Osteoblast (primary cell): ENCODE results near the gene CADPS. TPM values are rescaled to one million over a fixed set of nuclear protein-coding genes. Genes with fewer than 3 reads are reported as not detected.

Experiments
- DNase-seq: peaks from one replicate; pipeline ENCODE4 v3.0.0; 2011; ENCODE audit warnings: low spot score, mixed read lengths; ENCODE audit not compliant: insufficient read length; ENCODE audit errors: missing footprints
- H2AFZ ChIP-seq: 2 replicates; pipeline ENCODE4 v1.6.0; 2011; ENCODE audit warnings: mild to moderate bottlenecking, low read length
- H3K27ac ChIP-seq: 2 replicates; pipeline ENCODE4 v1.5.1; 2011; ENCODE audit warnings: mild to moderate bottlenecking, low read depth, low read length, moderate library complexity
- H3K27me3 ChIP-seq: 2 replicates; pipeline ENCODE4 v1.6.0; 2012; ENCODE audit warnings: mild to moderate bottlenecking, control low read depth, inconsistent platforms, low read length, moderate library complexity; ENCODE audit not compliant: insufficient read depth
- H3K36me3 ChIP-seq: 2 replicates; pipeline ENCODE4 v1.5.1; 2011; ENCODE audit warnings: mild to moderate bottlenecking, low read length, control low read depth, moderate library complexity; ENCODE audit not compliant: insufficient read depth
- H3K4me1 ChIP-seq: 2 replicates; pipeline ENCODE4 v1.5.1; 2011; ENCODE audit warnings: mild to moderate bottlenecking, low read length, control low read depth, moderate library complexity; ENCODE audit not compliant: insufficient read depth
- H3K4me2 ChIP-seq: 2 replicates; pipeline ENCODE4 v1.6.0; 2011; ENCODE audit warnings: mild to moderate bottlenecking, low read length; ENCODE audit not compliant: insufficient read depth
- H3K4me3 ChIP-seq: fragments of 200-600 bp; sonication (generic); 3 replicates; pipeline ENCODE4 v1.5.1; 2012; ENCODE audit warnings: mild to moderate bottlenecking, low read length, inconsistent platforms; ENCODE audit not compliant: insufficient read depth
- H3K79me2 ChIP-seq: 2 replicates; pipeline ENCODE4 v1.6.0; 2012; ENCODE audit warnings: mild to moderate bottlenecking, low read length, control low read depth, inconsistent platforms; ENCODE audit not compliant: insufficient read depth
- H3K9me3 ChIP-seq: 2 replicates; pipeline ENCODE4 v1.5.1; 2011; ENCODE audit warnings: low read depth, low read length, control low read depth
- H4K20me1 ChIP-seq: 2 replicates; pipeline ENCODE4 v1.6.0; 2012; ENCODE audit warnings: mild to moderate bottlenecking, low read length, control low read depth; ENCODE audit not compliant: insufficient read depth
- total RNA-seq: library from RNA; depleted of rRNA; stranded (reverse); fragments of >200 nt; gene quantifications from 2 replicates; pipeline ENCODE4 v1.2.3, GENCODE V29; 2012
- TF ChIP-seq, protein P1 (sequence below): IDR thresholded peaks from 2 replicates; pipeline ENCODE4 v1.5.1; 2011; ENCODE audit warnings: mild to moderate bottlenecking, low read depth, low read length, moderate library complexity; ENCODE audit errors: extremely low read depth

The CADPS gene
- total RNA-seq, 1 donor, result not detected

DNA sequence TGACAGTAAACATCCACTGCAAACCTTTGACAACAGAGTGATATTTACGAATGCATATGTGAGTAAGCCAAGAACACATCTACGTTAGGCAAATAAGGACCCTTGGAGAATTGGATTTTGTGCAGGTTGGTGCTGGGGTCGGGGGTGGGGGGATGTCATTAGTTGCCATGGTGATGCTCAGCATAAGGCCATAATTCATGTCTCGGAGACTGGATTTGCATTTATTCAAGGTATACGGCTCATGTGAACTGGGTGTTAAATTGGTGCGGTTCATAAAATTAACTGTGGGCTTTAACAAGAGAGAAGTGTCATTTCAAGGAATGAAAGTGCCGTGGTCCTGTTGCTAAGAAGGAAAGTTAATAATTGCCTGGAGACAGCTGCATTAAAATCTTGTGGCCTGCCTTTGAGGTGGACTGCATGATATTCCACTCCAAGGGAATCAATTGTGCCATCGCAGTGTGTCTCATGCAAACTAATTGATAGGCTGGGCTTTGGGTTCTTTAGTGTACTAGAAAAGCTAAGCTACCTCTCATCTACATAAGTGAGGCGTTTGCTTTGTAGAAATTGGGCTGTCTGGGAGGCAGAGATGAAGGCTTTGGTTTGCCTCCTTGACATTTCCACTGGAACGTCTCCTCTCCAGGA lies 273.0 kb downstream of the CADPS start:
- H4K20me1 ChIP-seq, result no peaks in the 10 kb centered on the region
- TF ChIP-seq, protein P1, sequence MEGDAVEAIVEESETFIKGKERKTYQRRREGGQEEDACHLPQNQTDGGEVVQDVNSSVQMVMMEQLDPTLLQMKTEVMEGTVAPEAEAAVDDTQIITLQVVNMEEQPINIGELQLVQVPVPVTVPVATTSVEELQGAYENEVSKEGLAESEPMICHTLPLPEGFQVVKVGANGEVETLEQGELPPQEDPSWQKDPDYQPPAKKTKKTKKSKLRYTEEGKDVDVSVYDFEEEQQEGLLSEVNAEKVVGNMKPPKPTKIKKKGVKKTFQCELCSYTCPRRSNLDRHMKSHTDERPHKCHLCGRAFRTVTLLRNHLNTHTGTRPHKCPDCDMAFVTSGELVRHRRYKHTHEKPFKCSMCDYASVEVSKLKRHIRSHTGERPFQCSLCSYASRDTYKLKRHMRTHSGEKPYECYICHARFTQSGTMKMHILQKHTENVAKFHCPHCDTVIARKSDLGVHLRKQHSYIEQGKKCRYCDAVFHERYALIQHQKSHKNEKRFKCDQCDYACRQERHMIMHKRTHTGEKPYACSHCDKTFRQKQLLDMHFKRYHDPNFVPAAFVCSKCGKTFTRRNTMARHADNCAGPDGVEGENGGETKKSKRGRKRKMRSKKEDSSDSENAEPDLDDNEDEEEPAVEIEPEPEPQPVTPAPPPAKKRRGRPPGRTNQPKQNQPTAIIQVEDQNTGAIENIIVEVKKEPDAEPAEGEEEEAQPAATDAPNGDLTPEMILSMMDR, result no peak

GRCh38 chr3:62601238-62602070 lies 273.8 kb downstream of the CADPS start:
- Histone ChIP-seq H3K27ac (peak overlapping the region; percentile 50), H2AFZ (peak overlapping the region; percentile 46), H3K36me3 (no peaks in the 10 kb centered on the region), H3K9me3 (no peaks in the 10 kb centered on the region), H3K79me2 (no peaks in the 10 kb centered on the region), H4K20me1 (no peaks in the 10 kb centered on the region), H3K4me3 (no peak overlapping the region), H3K27me3 (no peaks in the 10 kb centered on the region), H3K4me2 (no peak overlapping the region), H3K4me1 (peaks cover 53% of the 10 kb centered on the region)
- TF ChIP-seq, protein P1, result no peak
- peak; percentile 79 for DNase-seq

More for the DNA sequence above, 273.0 kb downstream of the CADPS start:
- H3K4me3 ChIP-seq, result no peak overlapping the region
- H3K4me1 ChIP-seq, result peaks cover 56% of the 10 kb centered on the region
- peak; percentile 34 for DNase-seq
- H3K79me2 ChIP-seq, result no peaks in the 10 kb centered on the region
- H3K4me2 ChIP-seq, result no peak overlapping the region
- peak overlapping the region; percentile 28 for H2AFZ ChIP-seq
- no peaks in the 10 kb centered on the region for H3K9me3 ChIP-seq
- H3K36me3 ChIP-seq, result no peaks in the 10 kb centered on the region
- H3K27me3 ChIP-seq, result no peaks in the 10 kb centered on the region
- H3K27ac ChIP-seq, result peak overlapping the region; percentile 77

DNA sequence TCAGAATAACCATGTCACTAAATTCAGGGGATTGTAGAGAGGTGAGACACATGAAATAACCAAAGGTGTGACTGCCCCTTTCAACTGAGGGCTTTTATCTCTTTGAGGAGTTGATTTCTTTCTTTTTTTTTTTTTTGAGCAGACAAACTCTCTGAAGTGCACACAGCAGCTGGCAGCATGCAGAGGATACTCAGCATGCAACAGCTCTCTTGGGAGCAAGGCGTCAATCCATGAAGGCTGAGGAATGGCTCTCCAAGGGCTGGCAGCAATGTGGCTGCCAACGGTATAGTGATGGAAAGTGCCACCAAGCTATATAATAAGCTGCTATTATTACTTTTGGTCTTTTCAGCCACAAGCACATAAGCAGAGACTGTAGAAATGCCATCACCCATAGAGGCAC lies 275.2 kb downstream of the CADPS start:
- Histone ChIP-seq H3K4me2 (no peak overlapping the region), H2AFZ (peak overlapping the region; percentile 3), H4K20me1 (no peaks in the 10 kb centered on the region), H3K27me3 (no peaks in the 10 kb centered on the region), H3K27ac (no peak overlapping the region), H3K79me2 (no peaks in the 10 kb centered on the region), H3K36me3 (no peaks in the 10 kb centered on the region), H3K9me3 (no peaks in the 10 kb centered on the region), H3K4me3 (no peak overlapping the region), H3K4me1 (peaks cover 44% of the 10 kb centered on the region)
- TF ChIP-seq, protein P1, result no peak
- no peak for DNase-seq

- DNase-seq, result peak; percentile 59
- H3K36me3 ChIP-seq, result no peaks in the 10 kb centered on the region
- H3K4me3 ChIP-seq, result no peak overlapping the region
- H4K20me1 ChIP-seq, result no peaks in the 10 kb centered on the region
- H3K27ac ChIP-seq, result no peak overlapping the region
- TF ChIP-seq, protein P1, result no peak
- H3K4me2 ChIP-seq, result no peak overlapping the region
- H3K4me1 ChIP-seq, result peaks cover 22% of the 10 kb centered on the region
- no peaks in the 10 kb centered on the region for H3K9me3 ChIP-seq
- H3K79me2 ChIP-seq, result no peaks in the 10 kb centered on the region
- no peak overlapping the region for H2AFZ ChIP-seq
- H3K27me3 ChIP-seq, result no peaks in the 10 kb centered on the region
These were observed 277.7 kb downstream of the CADPS start for GRCh38 chr3:62597491-62597890.
